Activated T-cell treated with anti-CD3 and anti-CD28 coated beads, Interleukin-2, amount 50 U/mL, for 24 hours (primary cell): ENCODE data around the gene GRK3.

Source experiments
- DNase-seq: peaks from one replicate; pipeline ENCODE4 v3.0.0-alpha.2; 2020
- H3K27ac Mint-ChIP-seq: 2 replicates; pipeline ENCODE4 v1.8.0; 2020; ENCODE audit warnings: mild to moderate bottlenecking, mixed read lengths
- H3K27me3 Mint-ChIP-seq: 2 replicates; pipeline ENCODE4 v1.8.0; 2020; ENCODE audit warnings: mixed read lengths
- H3K36me3 Mint-ChIP-seq: 2 replicates; pipeline ENCODE4 v1.8.0; 2020; ENCODE audit warnings: low read depth, mixed read lengths
- H3K4me1 Mint-ChIP-seq: 2 replicates; pipeline ENCODE4 v1.8.0; 2020; ENCODE audit warnings: low read depth, mixed read lengths
- H3K4me3 Mint-ChIP-seq: 2 replicates; pipeline ENCODE4 v1.8.0; 2020; ENCODE audit warnings: mild to moderate bottlenecking, moderate library complexity, mixed read lengths
- H3K9me3 Mint-ChIP-seq: 2 replicates; pipeline ENCODE4 v1.8.0; 2020; ENCODE audit warnings: mixed read lengths

The GRK3 gene

GRCh38 chr22:25754527-25755202, 190.2 kb downstream of the GRK3 start:
- Mint-ChIP-seq H3K4me3 (no peak overlapping the region), H3K36me3 (no peaks in the 10 kb centered on the region), H3K27me3 (peaks cover 6% of the 10 kb centered on the region), H3K9me3 (no peaks in the 10 kb centered on the region), H3K27ac (no peak overlapping the region), H3K4me1 (peaks cover 12% of the 10 kb centered on the region)
- DNase-seq: no peak

GRCh38 chr22:25757686-25758085, 193.2 kb downstream of the GRK3 start:
- no peak overlapping the region for H3K4me3 Mint-ChIP-seq
- no peaks in the 10 kb centered on the region for H3K9me3 Mint-ChIP-seq
- no peaks in the 10 kb centered on the region for H3K4me1 Mint-ChIP-seq
- no peak overlapping the region for H3K27ac Mint-ChIP-seq
- no peaks in the 10 kb centered on the region for H3K36me3 Mint-ChIP-seq
- no peaks in the 10 kb centered on the region for H3K27me3 Mint-ChIP-seq
- no peak for DNase-seq

- Mint-ChIP-seq H3K4me3 (no peak overlapping the region), H3K27ac (no peak overlapping the region), H3K9me3 (no peaks in the 10 kb centered on the region), H3K27me3 (no peaks in the 10 kb centered on the region), H3K36me3 (no peaks in the 10 kb centered on the region), H3K4me1 (no peaks in the 10 kb centered on the region)
- no peak for DNase-seq
These were observed 193.8 kb downstream of the GRK3 start for GRCh38 chr22:25758316-25758715.

GRCh38 chr22:25759825-25760231, 195.4 kb downstream of the GRK3 start:
- no peaks in the 10 kb centered on the region for H3K4me1 Mint-ChIP-seq
- H3K36me3 Mint-ChIP-seq: no peaks in the 10 kb centered on the region
- no peak for DNase-seq
- no peaks in the 10 kb centered on the region for H3K9me3 Mint-ChIP-seq
- H3K27ac Mint-ChIP-seq: no peak overlapping the region
- no peak overlapping the region for H3K4me3 Mint-ChIP-seq
- no peaks in the 10 kb centered on the region for H3K27me3 Mint-ChIP-seq

- Mint-ChIP-seq H3K27me3 (no peaks in the 10 kb centered on the region), H3K4me1 (no peaks in the 10 kb centered on the region), H3K36me3 (no peaks in the 10 kb centered on the region), H3K9me3 (no peaks in the 10 kb centered on the region), H3K27ac (no peak overlapping the region), H3K4me3 (no peak overlapping the region)
- DNase-seq: no peak
These were observed 195.8 kb downstream of the GRK3 start for GRCh38 chr22:25760294-25760693.

GRCh38 chr22:25760848-25761595, 196.5 kb downstream of the GRK3 start:
- Mint-ChIP-seq H3K27me3 (no peaks in the 10 kb centered on the region), H3K4me3 (no peak overlapping the region), H3K4me1 (no peaks in the 10 kb centered on the region), H3K9me3 (peaks cover 3% of the 10 kb centered on the region), H3K36me3 (no peaks in the 10 kb centered on the region), H3K27ac (no peak overlapping the region)
- DNase-seq: no peak

- Mint-ChIP-seq H3K4me3 (no peak overlapping the region), H3K36me3 (no peaks in the 10 kb centered on the region), H3K9me3 (peaks cover 12% of the 10 kb centered on the region), H3K27me3 (no peaks in the 10 kb centered on the region), H3K27ac (no peak overlapping the region), H3K4me1 (no peaks in the 10 kb centered on the region)
- DNase-seq: no peak
These were observed 197.7 kb downstream of the GRK3 start for GRCh38 chr22:25762147-25762546.

GRCh38 chr22:25763239-25763777, 198.8 kb downstream of the GRK3 start:
- no peak overlapping the region for H3K27ac Mint-ChIP-seq
- no peaks in the 10 kb centered on the region for H3K27me3 Mint-ChIP-seq
- no peaks in the 10 kb centered on the region for H3K4me1 Mint-ChIP-seq
- no peaks in the 10 kb centered on the region for H3K36me3 Mint-ChIP-seq
- peaks cover 12% of the 10 kb centered on the region for H3K9me3 Mint-ChIP-seq
- no peak overlapping the region for H3K4me3 Mint-ChIP-seq
- no peak for DNase-seq

- H3K9me3 Mint-ChIP-seq: peaks cover 12% of the 10 kb centered on the region
- no peak for DNase-seq
- H3K27ac Mint-ChIP-seq: no peak overlapping the region
- no peaks in the 10 kb centered on the region for H3K36me3 Mint-ChIP-seq
- peaks cover 5% of the 10 kb centered on the region for H3K4me1 Mint-ChIP-seq
- no peaks in the 10 kb centered on the region for H3K27me3 Mint-ChIP-seq
- no peak overlapping the region for H3K4me3 Mint-ChIP-seq
These were observed 200.0 kb downstream of the GRK3 start for GRCh38 chr22:25764270-25765015.

GRCh38 chr22:25765016-25765367, 200.5 kb downstream of the GRK3 start:
- Mint-ChIP-seq H3K4me1 (peaks cover 7% of the 10 kb centered on the region), H3K4me3 (no peak overlapping the region), H3K27me3 (no peaks in the 10 kb centered on the region), H3K9me3 (peaks cover 12% of the 10 kb centered on the region), H3K27ac (no peak overlapping the region), H3K36me3 (no peaks in the 10 kb centered on the region)
- no peak for DNase-seq

GRCh38 chr22:25765801-25766200, 201.3 kb downstream of the GRK3 start:
- Mint-ChIP-seq H3K9me3 (peaks cover 12% of the 10 kb centered on the region), H3K4me1 (peaks cover 7% of the 10 kb centered on the region), H3K27ac (no peak overlapping the region), H3K4me3 (no peak overlapping the region), H3K36me3 (no peaks in the 10 kb centered on the region), H3K27me3 (no peaks in the 10 kb centered on the region)
- DNase-seq: no peak

GRCh38 chr22:25766418-25766817, 201.9 kb downstream of the GRK3 start:
- Mint-ChIP-seq H3K36me3 (no peaks in the 10 kb centered on the region), H3K27me3 (no peaks in the 10 kb centered on the region), H3K4me1 (peaks cover 7% of the 10 kb centered on the region), H3K27ac (no peak overlapping the region), H3K4me3 (no peak overlapping the region), H3K9me3 (peaks cover 12% of the 10 kb centered on the region)
- DNase-seq: no peak

- peaks cover 6% of the 10 kb centered on the region for H3K27me3 Mint-ChIP-seq
- DNase-seq: no peak
- H3K4me3 Mint-ChIP-seq: no peak overlapping the region
- peaks cover 12% of the 10 kb centered on the region for H3K9me3 Mint-ChIP-seq
- H3K27ac Mint-ChIP-seq: no peak overlapping the region
- H3K36me3 Mint-ChIP-seq: no peaks in the 10 kb centered on the region
- peaks cover 12% of the 10 kb centered on the region for H3K4me1 Mint-ChIP-seq
These were observed 205.9 kb downstream of the GRK3 start for GRCh38 chr22:25770333-25770732.

- Mint-ChIP-seq H3K27me3 (peaks cover 6% of the 10 kb centered on the region), H3K36me3 (no peaks in the 10 kb centered on the region), H3K4me1 (peaks cover 12% of the 10 kb centered on the region), H3K27ac (no peak overlapping the region), H3K4me3 (no peak overlapping the region), H3K9me3 (no peaks in the 10 kb centered on the region)
- DNase-seq: no peak
These were observed 207.8 kb downstream of the GRK3 start for GRCh38 chr22:25772288-25772687.

GRCh38 chr22:25774575-25775026, 210.1 kb downstream of the GRK3 start:
- Mint-ChIP-seq H3K36me3 (no peaks in the 10 kb centered on the region), H3K4me3 (no peak overlapping the region), H3K9me3 (no peaks in the 10 kb centered on the region), H3K27ac (no peak overlapping the region), H3K4me1 (peaks cover 6% of the 10 kb centered on the region), H3K27me3 (peaks cover 6% of the 10 kb centered on the region)
- DNase-seq: no peak
